Measurements from ENCODE around the gene UBQLN3.

UBQLN3 gene

GRCh38 chr11:5509803-5510202, at the start of gene UBQLN3:
TSS of gene UBQLN3 (minus strand) at chr11:5509957. CDS start at chr11:5509558, 399 bp downstream.
- DNase-seq = no peak

GRCh38 chr11:5557751-5558150, 48.0 kb upstream of the UBQLN3 start:
- DNase-seq = no peak

DNA sequence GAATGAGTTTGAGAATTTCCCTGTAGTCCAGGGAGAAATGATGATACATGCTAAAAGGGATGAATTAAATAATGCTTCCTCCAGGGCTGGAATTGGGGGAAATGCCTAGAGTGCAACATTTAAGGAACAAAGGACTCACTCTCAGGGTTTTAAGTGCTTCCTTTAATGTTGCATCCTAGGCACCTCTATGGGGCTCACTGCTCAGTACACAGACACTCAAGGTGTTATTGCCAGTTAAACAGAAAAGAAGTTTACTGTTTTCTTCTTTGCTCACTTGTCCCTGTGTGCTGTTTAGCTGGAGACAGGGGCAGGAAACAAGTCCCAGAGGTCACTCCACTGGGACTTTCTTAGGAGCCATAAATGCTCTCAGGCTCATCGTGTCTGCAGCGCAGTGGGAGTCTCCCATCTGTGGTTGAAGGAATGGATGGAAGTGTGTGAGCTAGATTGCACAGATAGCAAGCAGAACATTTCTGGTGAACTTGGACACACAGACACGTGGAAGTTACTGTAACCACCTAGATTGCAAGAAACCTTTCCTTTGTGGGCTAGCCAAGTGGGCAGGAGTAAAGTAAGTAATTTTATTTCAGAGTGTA, 46.9 kb upstream of the UBQLN3 start:
- DNase-seq = no peak

- no peak for DNase-seq
Observed at GRCh38 chr11:5553343-5553742, 43.6 kb upstream of the UBQLN3 start.

- no peak for DNase-seq
Observed at GRCh38 chr11:5550440-5551095, 40.8 kb upstream of the UBQLN3 start.

DNA sequence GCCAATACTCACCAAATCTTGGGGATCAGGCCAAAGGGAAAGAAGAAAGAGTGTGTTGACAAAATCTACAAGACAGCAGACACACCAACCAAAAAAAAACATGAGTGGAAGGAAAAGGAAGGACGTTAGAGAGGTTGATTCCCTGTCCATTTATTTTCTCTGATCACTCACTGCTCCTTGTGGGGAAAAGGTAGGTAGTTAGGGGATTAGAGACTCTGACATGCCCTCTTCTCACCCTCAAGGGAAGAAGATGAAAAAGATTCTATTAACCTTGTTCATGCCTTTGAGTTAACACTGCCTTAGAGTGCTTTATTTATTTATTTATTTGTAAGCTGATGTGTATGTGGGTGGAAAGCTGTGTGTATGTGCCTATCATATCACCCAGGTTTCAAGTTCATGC, 38.7 kb upstream of the UBQLN3 start, which contains the start of gene OR52H1:
Gene OR52H1, minus strand, starts transcription at position 101 of the 400 bp plus-strand sequence. CDS start 3,035 bp downstream, outside the sequence.
- DNase-seq = no peak

GRCh38 chr11:5547982-5548381, 38.2 kb upstream of the UBQLN3 start:
- DNase-seq = no peak

DNA sequence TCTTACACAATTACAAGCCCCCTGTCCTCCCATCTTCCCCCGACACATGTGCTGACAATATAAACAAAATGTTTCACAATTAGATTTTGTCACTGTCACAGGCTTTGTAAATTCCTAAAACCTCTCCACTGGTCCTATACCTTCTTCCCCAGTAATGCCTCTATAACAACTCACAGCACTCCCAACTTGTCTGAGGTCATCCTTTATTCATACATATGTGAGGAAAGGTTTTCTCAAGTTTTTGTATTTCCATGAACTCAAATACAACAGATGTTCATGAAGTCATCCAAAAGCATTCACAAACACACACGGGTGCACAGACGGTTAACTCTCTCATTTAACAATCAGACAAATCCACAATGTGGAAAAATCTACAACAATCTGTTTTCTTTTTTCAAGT, 36.7 kb upstream of the UBQLN3 start:
- DNase-seq = no peak

DNA sequence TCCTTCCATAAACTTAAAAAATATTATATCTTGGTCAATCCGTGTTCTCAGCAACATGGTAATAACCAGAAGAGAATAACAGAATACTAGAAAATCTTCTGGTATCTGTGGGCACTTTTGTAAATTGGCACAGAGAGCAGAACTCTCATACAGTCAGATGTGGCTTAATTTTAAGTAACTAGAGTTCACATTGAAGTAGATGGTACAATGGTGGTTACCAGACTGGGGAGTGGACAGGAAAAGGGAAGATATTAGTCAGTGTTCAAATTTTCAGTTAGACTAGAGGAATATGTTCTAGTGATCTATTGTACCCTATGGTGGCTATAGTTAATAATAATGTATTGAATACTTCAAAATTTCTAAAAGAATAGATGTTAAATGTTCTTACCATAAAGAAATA, 31.7 kb upstream of the UBQLN3 start:
- DNase-seq = no peak

- no peak for DNase-seq
Observed at GRCh38 chr11:5536482-5536881, 26.7 kb upstream of the UBQLN3 start.

- no peak for DNase-seq
Observed at GRCh38 chr11:5534046-5534445, 24.3 kb upstream of the UBQLN3 start.

- no peak for DNase-seq
Observed at GRCh38 chr11:5531053-5531831, 21.5 kb upstream of the UBQLN3 start.

- no peak for DNase-seq
Observed at GRCh38 chr11:5528495-5528894, 18.7 kb upstream of the UBQLN3 start.

DNA sequence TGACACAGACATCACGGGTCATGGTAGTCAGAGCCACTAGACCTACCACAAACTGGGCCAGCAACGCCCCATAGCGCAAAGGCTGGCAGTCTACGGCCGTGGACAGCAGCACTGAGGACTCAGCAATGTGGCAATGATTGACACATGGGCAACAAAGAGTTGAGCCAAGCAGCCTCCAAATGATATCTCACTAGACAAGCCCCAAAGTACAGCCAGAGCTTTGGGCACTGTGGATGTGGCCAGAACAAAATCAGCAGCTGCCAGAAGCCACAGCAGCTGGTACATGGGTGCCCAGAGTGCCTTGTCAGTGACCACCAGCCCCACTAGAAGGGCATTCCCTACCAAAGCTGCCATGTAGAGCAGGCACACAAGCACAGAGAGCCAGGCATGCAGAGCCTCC, 18.0 kb upstream of the UBQLN3 start:
- no peak for DNase-seq

DNA sequence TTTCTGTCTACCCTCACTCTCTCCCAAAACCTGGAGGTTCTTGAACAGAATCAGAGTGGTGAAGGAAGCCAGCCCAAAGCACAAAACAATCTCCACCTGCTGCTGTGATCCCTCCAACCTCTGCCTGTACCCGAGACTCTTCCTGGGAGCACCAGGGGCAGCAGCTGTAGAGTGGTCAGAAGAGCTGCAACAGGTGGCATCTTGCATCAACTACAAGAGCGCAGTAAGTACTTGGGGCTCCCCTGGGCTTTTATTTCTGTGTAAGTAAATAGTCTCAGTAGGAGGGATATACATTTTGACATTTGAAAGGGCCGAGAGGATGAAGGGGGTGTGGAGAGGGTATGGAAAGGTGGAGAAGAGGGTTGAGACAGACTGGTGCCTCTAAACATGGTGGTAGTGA, 15.0 kb upstream of the UBQLN3 start:
- no peak for DNase-seq

DNA sequence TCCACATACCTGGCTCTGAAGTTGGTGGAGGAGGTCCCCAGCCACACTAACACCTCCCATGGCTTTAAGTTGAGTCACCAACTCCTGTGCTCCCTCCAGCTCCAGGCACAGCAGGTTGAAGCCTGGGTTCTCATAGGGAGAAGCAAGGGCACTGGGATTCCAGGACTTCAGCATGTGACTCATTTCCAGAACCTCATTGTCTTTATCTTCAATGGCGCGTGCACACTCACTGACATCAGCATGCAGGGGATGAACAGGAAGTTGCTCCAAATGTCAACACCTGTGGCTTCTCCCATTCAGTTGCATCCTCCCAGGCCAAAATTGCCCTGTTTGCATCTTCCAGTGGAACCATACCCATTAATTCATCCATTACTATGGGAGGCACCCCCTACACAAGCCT, 12.6 kb upstream of the UBQLN3 start:
- DNase-seq = no peak

DNA sequence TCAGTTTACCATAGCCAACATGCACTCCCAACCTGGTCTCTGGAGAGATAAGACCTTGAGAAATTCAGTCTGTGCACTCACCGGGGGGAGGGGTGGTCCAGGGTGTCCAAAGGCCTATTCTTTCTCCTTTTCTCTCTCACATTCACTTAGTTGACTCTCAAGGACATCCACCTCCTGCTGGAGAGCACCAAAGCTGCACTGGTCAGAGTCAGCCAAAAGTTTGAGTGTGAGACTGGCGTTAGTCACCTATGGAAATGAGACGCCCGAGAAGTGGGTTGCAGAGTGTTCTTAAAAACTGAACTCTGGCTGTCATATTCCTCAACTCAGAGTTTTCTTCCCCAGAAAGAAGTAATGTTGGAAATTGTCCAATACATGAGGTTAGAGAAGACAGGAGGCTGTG, 11.8 kb upstream of the UBQLN3 start:
- no peak for DNase-seq

DNA sequence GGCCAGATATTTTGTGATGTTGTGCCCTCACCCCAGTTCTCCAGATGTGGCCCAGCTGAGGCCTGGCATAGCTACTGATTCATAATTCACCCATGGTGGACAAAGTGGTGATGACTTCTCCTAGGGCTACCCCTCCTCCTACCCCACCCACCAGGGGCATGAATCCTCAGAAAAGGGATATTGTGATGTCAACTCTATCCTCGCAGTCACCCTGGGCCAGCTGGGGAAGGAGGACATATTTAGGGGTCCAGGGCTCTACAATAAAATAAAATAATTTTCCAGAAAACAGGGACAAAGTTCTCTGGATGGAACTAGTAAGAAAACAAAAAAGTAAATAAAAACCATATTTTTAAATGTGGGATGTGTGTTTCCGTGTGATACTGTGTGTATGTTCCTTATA, 6.8 kb upstream of the UBQLN3 start, which contains the start of gene UBQLNL:
Gene UBQLNL, minus strand, starts transcription at position 101 of the 400 bp plus-strand sequence. CDS start 258 bp downstream, outside the sequence.
- no peak for DNase-seq

- no peak for DNase-seq
Observed at GRCh38 chr11:5514841-5515240, 5.1 kb upstream of the UBQLN3 start.

DNA sequence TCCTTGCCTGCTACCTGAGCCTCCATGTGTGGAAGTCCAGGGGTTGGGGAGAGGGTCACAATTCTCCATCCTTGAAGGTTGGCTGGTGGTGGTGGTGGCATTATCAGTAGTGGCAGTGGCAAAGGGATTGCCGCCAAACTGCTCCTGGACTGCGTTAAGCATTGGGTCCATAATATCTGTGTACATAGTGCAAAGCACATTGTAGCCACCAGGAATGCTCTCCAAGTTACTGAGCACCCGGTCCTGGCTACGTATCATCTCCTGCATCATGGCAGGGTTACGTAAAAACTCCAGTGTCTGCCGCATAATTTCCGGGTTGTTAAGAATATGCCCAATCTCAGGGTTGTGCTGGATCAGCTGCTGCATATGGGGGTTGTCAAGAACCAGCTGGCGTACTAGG, 1.2 kb downstream of the UBQLN3 start:
- no peak for DNase-seq

DNA sequence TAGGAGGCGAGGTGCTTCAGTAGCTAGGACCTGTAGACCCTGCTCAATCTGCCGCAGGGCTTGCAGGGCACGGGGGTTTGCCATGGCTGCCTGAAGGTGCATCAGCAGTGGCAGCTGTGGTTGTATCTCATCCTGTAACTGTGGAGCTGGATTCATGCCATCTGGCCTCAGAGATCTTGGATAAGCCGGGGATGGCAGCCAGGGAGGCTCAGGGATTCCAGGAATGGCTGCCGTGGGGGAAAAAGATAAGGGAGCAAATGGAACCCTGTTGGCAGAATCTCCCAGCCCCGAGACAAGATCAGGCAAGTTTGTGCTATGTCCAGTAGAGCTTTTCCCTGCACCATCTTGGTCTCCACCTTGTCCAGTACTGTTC, 1.8 kb downstream of the UBQLN3 start:
- DNase-seq = no peak

- no peak for DNase-seq
Observed at GRCh38 chr11:5507177-5507932, 2.4 kb downstream of the UBQLN3 start.

- no peak for DNase-seq
Observed at GRCh38 chr11:5505363-5506048, 4.3 kb downstream of the UBQLN3 start.
